GM18909 (cell line): ENCODE results near the gene MT4.

Experiments used
- ATAC-seq: cut with Tn5 transposase; IDR thresholded peaks from one replicate; pipeline ENCODE4 v1.9.1; 2021; ENCODE audit warnings: mild to moderate bottlenecking; ENCODE audit not compliant: unreplicated experiment, poor library complexity

Gene MT4

DNA sequence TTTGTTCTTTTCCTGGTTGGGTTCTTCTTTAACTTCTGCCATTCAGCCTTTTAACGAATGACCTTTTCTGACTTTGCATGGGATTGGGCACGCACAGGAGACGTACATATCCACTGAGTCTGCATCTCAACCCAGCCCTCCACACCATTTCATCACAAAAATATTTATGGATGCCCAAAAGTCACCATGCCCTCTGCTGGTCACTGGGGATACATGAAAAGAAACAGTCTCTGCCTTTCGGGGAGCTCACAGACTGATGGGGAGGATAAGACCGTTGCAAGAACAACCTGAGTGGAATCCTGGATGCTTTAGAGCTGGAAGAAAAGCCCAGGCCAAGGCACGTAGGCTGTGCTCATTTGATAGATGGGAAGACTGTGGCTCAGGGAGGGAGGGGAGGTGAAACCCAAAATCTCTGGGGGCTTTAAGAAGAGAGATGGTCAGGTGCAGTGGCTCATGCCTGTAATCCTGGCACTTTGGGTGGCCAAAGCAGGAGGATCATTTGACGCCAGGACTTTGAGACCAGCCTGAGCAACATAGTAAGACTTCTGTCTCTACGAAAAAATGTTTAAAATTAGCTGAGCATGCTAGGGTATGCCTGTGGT, 35.6 kb downstream of the MT4 start:
- ATAC-seq: no peak

DNA sequence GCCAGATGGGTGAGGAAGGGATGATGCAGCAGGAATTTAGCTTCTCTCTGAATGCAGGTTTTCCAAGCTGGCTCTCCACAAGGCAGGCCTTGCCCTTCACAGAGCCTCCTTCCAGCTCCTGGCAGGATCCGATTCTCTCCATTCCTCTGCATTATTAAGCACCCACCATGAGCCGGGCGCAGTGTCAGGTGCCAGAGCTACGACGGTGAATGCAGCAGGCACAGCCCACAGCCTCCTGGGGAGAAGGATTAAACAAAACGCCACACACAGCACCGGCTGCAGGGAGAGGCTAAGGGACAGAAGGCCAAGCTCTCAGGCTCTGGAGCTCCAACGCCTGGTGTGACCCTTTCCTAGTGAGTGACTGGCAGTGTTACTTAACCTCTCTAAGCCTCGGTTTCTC, 36.5 kb downstream of the MT4 start:
- ATAC-seq: no peak

- ATAC-seq: no peak
Measured at GRCh38 chr16:56603589-56603988, 38.7 kb downstream of the MT4 start.

- ATAC-seq: no peak
Measured at GRCh38 chr16:56604966-56605365, 40.1 kb downstream of the MT4 start.

DNA sequence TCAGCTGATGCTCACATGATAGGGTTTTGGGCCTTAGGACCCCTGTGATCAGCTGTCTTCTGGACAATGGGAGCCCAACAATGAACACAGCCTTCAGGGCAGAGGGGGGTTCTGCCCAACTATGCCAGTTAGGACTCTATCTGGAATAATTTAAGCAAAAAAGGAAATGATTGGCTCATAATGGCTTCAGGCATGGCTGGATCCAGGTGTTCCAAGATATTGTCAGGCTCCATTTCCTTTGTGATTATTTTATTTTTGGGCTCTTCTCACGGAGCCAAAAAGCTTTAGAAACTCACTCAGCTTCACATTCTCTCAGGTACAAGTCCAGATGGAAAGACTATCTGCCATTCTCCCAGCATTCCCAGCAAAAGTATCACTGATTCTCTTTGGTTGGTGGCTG, 40.6 kb downstream of the MT4 start:
- no peak for ATAC-seq

DNA sequence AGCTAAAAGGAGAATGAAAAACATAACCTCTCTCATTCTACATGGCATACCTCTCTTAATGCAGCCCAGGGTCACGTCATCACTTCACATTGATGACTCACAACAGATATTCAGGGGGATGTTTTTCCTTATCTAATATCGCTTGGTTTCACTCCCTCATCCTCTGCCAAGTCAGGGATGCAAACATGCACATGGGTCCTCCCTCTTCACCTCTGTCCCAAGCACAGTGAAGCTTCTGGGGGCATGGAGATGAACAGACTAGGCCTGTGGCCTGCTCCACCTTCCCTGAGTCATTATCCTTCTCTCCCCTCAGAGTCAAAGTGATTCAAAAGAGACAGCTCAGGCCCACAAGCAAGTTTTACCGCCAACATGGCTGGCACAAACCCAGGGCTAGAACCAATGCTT, 41.2 kb downstream of the MT4 start:
- ATAC-seq: no peak

DNA sequence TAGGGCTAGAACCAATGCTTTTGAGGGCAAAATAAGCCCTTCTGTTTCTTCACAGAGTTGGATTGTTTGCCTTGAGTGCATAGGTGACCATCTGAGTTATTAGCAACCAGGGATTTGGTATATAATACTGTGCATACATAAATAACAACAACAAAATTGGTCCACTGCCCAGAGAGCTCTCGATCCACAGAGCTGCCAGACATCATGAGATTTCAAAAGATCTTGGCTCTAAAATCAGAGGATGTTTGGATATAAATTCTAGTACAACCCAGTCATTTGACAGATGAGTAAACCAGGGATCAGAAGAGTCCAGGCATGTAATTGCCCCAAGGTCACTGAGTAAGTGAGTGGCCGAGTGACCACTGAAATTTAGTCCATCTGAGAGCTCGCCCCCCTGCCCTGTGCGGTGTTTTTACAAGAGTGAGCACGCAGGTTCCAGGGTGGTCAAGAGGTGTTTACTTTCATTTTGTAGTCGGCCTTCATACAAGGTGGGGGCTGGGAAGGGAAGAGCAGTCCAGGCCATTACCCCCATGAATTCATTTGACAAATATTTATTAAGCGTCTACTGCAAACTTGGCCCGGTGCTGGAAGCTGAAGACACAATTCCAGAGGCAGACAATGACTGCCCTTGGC, 41.7 kb downstream of the MT4 start:
- no peak for ATAC-seq

GRCh38 chr16:56607109-56607618, 42.3 kb downstream of the MT4 start:
- ATAC-seq: no peak

DNA sequence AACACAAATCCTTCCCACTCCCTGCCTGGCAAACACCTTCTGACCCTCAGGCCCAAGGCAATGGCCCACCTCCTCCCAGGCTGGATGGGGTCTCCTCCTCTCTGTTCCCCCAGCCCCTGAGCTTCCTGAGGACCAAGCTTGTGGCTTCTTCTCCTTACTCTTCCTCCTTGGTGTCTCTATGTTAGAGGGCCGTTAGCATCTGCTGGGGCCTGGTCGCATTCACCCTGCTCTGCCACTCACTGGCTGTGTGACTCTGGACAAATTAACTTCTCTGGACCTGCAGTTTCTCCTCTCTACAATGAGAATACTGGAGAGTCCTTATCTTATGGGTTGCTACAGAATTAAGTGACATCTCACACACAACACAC, 42.8 kb downstream of the MT4 start:
- ATAC-seq: no peak

DNA sequence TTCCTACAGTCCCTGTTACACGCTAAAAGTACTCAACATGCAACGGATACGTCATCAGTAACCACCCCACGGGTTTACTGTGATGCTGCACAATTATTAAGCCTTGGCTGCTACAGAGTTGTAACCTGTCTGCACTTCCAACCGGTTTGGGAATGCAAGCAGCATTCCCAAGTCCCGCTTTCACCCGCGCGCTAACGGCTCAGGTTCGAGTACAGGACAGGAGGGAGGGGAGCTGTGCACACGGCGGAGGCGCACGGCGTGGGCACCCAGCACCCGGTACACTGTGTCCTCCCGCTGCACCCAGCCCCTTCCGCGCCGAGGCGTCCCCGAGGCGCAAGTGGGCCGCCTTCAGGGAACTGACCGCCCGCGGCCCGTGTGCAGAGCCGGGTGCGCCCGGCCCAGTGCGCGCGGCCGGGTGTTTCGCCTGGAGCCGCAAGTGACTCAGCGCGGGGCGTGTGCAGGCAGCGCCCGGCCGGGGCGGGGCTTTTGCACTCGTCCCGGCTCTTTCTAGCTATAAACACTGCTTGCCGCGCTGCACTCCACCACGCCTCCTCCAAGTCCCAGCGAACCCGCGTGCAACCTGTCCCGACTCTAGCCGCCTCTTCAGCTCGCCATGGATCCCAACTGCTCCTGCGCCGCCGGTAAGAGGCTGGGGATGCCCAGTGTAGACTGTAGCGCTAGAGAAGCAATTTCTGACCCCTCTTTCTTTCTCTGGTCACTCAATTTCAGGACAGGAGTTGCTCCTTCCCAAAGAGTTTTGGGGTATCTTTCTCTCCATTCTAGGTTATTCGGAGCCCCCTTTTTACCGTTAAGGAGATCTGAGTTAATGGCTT, 43.4 kb downstream of the MT4 start, which contains the start of gene MT2A:
TSS of gene MT2A (plus strand) at position 542 of the 833 bp plus-strand sequence. CDS start at position 614, 72 bp downstream.
- peak; percentile 89 for ATAC-seq

DNA sequence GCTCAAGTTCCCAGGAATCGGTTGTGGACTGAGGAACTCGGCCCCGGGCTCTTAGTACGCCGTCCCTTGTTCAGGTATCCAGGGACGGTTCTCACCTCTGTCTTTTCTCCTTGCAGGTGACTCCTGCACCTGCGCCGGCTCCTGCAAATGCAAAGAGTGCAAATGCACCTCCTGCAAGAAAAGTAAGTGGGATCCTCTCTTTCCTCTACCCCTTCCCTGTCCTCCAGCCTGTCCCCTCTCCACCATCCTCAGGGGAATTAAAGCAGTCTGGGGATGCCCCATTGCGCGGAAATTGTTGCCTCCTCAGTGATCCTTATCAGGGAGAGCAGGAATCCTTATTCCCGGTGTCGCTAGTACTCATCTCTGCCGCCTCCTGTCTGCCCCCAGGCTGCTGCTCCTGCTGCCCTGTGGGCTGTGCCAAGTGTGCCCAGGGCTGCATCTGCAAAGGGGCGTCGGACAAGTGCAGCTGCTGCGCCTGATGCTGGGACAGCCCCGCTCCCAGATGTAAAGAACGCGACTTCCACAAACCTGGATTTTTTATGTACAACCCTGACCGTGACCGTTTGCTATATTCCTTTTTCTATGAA, 44.1 kb downstream of the MT4 start:
- no peak for ATAC-seq

DNA sequence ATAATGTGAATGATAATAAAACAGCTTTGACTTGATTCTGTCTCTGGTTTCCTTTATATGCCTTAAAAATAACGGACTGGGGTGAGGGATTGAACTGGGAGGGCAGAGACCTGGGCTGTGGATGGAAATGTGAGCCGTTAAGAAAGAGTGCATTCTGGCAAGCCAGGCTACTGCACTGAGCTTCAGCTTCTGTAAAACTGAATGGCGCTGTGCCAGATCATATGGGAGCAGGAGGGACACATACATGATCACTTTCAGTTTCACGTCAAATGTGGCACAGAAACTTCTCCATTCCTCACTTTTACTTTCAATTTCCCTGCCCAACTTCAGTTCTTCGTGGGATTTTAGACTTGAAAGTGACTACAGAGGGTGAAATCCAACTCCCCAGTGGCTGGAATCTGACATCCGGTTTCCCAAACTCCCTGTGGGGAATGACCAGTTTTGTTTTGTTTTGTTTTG, 44.6 kb downstream of the MT4 start:
- ATAC-seq: peak; percentile 39

- ATAC-seq: no peak
Measured at GRCh38 chr16:56610017-56610608, 45.2 kb downstream of the MT4 start.

DNA sequence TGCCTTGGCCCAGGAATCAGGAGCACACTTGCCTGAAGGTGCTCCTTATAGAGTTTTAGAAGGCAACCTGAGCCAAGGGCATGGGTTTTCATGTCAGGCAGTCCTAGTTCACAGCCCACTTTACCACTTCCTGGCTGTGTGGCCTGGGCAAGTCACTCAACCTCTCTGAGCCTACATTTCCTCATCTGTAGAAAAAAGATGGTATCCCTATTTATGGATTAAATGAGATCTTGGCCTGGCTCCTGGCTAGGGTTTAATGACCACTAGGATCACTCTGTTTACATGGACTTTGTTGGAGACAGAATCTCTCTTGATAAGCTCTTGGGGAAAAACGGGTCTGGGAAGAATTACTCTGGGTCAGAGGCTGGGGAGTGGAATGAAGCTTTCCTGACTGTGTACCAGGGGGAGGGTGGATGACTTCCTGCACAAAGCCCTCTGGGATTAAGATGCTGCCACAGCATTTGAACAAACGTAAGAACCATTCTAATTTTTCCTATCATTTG, 45.8 kb downstream of the MT4 start:
- no peak for ATAC-seq

DNA sequence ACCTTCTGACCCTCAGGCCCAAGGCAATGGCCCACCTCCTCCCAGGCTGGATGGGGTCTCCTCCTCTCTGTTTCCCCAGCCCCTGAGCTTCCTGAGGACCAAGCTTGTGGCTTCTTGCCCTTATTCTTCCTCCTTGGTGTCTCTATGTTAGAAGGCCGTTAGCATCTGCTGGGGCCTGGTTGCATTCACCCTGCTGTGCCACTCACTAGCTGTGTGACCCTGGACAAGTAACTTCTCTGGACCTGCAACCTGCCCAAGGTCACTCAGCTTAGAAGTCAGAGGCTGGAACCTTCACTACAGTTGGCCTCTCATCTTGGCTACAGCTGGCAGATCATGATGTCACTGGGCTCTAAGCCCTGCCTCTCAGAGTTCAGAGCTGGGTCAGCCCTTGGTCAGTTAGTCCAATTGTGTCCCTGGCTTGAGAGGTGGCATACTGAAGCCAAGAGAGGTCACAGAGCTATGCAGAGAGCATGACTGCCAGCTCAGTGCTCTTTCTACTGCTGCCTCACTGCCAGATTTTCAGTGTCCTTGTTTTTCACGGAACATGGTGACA, 46.5 kb downstream of the MT4 start:
- ATAC-seq: no peak

GRCh38 chr16:56613706-56614105, 48.8 kb downstream of the MT4 start:
- ATAC-seq: no peak

DNA sequence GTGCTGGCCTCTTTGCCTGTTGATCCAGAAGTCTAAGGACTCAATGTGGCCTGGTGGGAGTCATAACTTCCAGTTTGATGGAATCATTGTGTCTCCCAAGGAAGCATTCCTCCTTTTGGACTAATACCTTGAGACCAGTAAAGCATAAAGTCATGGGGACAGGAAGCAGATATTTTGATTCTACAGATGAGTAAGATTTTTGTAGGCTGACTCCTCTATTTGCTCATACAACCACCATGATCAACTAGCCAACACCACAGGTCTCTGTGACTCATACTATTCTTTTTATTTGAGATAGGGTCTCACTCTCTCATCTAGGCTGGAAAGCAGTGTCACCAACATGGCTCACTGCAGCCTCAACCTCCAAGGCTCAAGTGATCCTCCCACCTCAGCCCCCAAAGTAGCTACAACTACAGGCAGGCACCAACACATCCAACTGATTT, 49.7 kb downstream of the MT4 start:
- ATAC-seq: no peak

GRCh38 chr16:56615353-56615752, 50.5 kb downstream of the MT4 start:
- no peak for ATAC-seq

DNA sequence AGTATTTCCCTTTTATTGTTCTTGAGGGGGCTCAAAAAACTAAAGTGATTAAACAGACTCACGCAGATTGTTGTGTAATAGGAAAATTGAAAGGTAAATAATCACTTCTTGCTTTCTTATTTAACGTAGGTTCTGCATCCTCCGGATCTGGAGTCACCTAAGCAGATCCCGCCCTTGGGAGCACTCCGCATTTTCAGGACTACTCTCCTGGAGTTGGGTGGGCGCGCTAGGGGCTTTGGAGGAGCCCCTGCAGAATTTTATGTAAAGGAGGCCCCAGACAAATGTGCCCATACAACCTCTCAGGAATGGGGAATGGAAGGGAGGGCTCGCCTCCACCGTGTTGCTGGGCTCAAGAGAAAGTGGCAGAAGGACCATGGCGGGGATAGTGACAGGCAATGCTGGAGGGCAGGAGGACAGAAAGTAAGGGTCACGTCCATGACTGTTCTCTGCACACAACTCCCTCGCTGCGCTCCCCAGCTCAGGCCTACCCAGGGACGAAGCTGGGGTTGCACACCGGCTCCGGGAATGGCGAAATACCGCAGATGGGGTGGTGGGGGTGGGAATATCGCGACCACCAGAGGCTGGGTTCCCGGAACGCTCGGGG, 51.8 kb downstream of the MT4 start:
- ATAC-seq: no peak
